Measurements from ENCODE around the gene PHACTR1. TPM values are rescaled to one million over a fixed set of nuclear protein-coding genes. Genes with fewer than 3 reads are reported as not detected.

The PHACTR1 gene
- total RNA-seq, 6 experiments from 2014 or later = 0.20 to 3.5 (median 0.93) TPM

DNA sequence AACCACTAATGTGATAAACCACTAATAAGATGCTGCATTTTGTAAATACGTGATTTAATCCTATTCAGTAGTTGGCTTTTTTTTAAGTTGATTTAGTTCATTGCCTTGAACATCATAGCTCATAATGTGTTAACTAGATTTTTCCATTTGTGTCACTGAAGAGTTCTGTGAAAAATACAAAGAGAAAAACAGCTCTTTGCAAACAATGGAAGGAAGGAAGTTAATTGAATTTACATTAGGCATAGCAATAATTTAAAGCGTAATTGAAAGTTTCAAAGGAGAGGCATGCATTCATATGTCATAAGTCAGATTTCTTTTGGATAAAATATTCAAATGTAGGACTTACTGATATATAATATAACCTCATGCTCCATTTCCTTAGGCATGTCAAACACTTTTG, 509.5 kb downstream of the PHACTR1 start:
- H3K27ac ChIP-seq = no peak overlapping the region
- DNase-seq (no peak), ATAC-seq (no peak)
- WGBS (ENCODE audit: insufficient coverage, low coverage, low lambda C conversion rate, missing lambda C conversion rate) = 61% methylated on average over 2 of the region's 2 CpGs
- intact Hi-C loops (cut with DNase I) = no loop called here
- TF ChIP-seq POLR2A (IDR thresholded peaks at IDR 0.05) = no peak
- TF ChIP-seq, protein P1, sequence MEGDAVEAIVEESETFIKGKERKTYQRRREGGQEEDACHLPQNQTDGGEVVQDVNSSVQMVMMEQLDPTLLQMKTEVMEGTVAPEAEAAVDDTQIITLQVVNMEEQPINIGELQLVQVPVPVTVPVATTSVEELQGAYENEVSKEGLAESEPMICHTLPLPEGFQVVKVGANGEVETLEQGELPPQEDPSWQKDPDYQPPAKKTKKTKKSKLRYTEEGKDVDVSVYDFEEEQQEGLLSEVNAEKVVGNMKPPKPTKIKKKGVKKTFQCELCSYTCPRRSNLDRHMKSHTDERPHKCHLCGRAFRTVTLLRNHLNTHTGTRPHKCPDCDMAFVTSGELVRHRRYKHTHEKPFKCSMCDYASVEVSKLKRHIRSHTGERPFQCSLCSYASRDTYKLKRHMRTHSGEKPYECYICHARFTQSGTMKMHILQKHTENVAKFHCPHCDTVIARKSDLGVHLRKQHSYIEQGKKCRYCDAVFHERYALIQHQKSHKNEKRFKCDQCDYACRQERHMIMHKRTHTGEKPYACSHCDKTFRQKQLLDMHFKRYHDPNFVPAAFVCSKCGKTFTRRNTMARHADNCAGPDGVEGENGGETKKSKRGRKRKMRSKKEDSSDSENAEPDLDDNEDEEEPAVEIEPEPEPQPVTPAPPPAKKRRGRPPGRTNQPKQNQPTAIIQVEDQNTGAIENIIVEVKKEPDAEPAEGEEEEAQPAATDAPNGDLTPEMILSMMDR (IDR thresholded peaks at IDR 0.05) = no peak
- H3K9me3 ChIP-seq = no peaks in the 10 kb centered on the region
- no peaks in the 10 kb centered on the region for H3K4me1 ChIP-seq
- no peaks in the 10 kb centered on the region for H3K36me3 ChIP-seq
- no peaks in the 10 kb centered on the region for H3K27me3 ChIP-seq
- no peak overlapping the region for H3K4me3 ChIP-seq

DNA sequence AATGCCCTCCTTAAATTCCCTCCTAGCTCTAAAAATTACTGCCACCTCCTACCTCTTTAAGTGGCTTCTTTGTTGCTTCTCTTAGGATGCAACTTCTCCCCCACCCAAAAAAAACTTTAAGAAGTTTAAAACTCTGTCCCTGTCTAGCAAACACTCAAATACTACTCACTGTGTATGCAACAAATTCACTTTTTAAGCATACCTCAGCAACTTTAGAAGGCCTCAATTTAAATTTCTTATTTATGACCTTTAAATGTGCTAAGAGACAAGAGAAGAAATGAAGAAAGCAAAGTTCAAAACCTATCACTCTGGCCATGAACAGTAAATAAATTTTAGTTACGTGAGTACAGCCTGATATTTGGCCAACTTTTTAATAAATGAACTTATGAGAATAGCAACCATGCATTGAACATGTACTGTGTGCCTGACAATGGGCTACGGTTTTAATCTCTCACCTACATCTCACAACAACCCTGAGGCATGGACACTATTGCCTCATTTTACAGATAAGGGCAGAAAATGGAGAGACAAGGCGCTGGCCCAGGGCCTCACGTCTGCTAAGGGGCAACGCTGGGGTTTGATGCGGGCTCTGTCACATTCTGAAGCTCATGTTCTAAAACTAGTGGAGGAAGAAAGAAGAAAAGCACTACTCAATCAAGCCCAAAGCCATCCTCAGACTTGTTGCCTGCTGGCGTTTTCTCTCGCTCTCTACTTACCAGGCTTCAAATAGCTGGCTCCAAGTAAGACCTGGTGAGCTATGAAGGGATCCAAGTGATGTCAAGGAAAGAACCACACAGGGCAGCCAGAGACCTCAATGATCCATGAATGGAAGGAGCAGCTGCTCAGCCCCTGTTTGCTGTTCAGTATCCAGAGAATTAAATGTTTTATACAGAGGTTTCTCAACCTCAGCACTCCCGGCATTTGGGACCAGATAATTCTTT, 512.0 kb downstream of the PHACTR1 start:
- ATAC-seq (peak in 1 of 4 donors; percentile 16), DNase-seq (no peak)
- intact Hi-C loops (cut with DNase I) = no loop called here
- Histone ChIP-seq H3K36me3 (no peaks in the 10 kb centered on the region), H3K9me3 (no peaks in the 10 kb centered on the region), H3K4me1 (no peaks in the 10 kb centered on the region), H3K27me3 (no peaks in the 10 kb centered on the region), H3K4me3 (no peak overlapping the region), H3K27ac (no peak overlapping the region)
- 65% methylated on average over 5 of the region's 9 CpGs for WGBS (ENCODE audit: insufficient coverage, low coverage, low lambda C conversion rate, missing lambda C conversion rate)
- TF ChIP-seq, protein P1 (IDR thresholded peaks at IDR 0.05) = no peak

DNA sequence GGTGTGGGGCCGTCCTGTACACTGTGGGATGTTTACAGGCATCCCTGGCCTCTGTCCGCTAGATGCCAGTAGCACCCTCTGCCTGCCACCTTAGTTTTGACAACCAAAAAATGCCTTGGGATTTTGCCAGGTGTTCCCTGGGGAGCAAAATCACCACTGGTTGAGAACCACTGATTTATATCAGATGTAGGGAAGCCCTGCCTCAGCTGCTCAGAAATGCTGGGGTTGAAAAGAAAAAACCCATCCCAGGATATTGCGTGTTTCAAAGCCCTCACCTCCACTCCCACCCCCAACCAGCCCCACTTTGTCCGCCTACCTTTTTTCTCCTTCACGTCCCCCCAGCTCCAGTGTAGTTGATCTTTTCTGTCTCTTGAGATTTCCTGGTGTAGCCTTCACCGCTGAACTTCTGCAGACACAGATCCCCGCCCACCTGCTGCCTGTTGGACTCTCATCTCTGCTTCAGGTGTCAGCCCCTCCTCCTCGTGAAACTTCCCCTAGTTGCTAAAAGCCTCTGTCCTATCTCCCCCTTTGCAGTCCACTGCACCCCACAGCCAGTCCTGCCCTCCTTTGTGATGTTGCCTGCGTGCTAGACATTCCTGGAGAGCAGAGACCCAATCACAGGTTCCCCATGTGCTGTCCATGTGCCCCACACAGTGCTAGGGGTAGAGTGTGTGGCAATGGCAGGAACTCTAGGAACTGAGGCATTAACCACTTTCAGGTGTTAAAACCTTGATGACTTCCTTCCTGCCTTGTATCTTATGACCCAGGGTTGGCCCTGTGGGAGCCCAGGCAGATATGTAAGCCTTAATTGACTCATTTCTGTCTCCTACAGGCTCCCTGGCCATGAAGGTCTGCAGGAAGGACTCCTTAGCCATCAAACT, 512.9 kb downstream of the PHACTR1 start:
- Histone ChIP-seq H3K27ac (no peak overlapping the region), H3K27me3 (no peaks in the 10 kb centered on the region), H3K9me3 (no peaks in the 10 kb centered on the region), H3K4me1 (no peaks in the 10 kb centered on the region), H3K4me3 (no peak overlapping the region), H3K36me3 (no peaks in the 10 kb centered on the region)
- TF ChIP-seq, protein P1 (IDR thresholded peaks at IDR 0.05) = peak; percentile 38 to 59 (median 42)
- TF ChIP-seq POLR2A (IDR thresholded peaks at IDR 0.05) = no peak
- peak in 1 of 3 donors; percentile 66 for DNase-seq
- peak; percentile 66 to 90 (median 82) for ATAC-seq
- WGBS (ENCODE audit: insufficient coverage, low coverage, low lambda C conversion rate, missing lambda C conversion rate) = 48% methylated on average over 7 of the region's 9 CpGs
- intact Hi-C loops (cut with DNase I) = no loop called here

DNA sequence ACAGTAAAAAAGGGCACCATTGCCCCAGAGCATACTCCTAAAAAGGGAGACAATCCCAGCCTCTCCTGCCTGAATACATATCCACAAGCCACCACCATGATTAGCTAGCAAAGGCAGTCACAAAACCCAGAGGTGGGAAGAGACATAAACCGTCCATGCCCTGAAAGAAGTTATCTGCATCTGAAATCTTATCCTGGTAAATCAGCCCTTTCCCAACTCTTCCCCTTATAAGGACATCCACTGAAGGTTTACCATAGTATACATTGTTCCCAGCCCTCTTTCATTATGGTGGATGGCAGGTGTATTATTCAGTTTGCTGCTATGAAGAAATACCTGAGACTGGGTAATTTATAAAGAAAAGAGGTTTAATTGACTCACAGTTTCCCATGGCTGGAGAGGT, 516.5 kb downstream of the PHACTR1 start:
- ATAC-seq (no peak), DNase-seq (no peak)
- H3K9me3 ChIP-seq = no peaks in the 10 kb centered on the region
- H3K27ac ChIP-seq = no peak overlapping the region
- no peaks in the 10 kb centered on the region for H3K36me3 ChIP-seq
- intact Hi-C loops (cut with DNase I) = no loop called here
- no peaks in the 10 kb centered on the region for H3K4me1 ChIP-seq
- no peak overlapping the region for H3K4me3 ChIP-seq
- WGBS (ENCODE audit: insufficient coverage, low coverage, low lambda C conversion rate, missing lambda C conversion rate) = 89% methylated on average over 1 of the region's 1 CpG
- no peaks in the 10 kb centered on the region for H3K27me3 ChIP-seq
- no peak for TF ChIP-seq POLR2A (IDR thresholded peaks at IDR 0.05)
- TF ChIP-seq, protein P1 (IDR thresholded peaks at IDR 0.05) = no peak
